NOMO-1 treated with dmso at 0.1 percent for 144 hours (cell line): ENCODE measurements around the gene PLEKHA8.

ENCODE experiments used
- DNase-seq: peaks from one replicate; lab custom pipeline; 2025; ENCODE audit not compliant: unreplicated experiment; lab: John Stamatoyannopoulos, UW

Gene PLEKHA8

GRCh38 chr7:30023524-30023923 lies 4.7 kb upstream of the PLEKHA8 start:
- no peak for DNase-seq

DNA sequence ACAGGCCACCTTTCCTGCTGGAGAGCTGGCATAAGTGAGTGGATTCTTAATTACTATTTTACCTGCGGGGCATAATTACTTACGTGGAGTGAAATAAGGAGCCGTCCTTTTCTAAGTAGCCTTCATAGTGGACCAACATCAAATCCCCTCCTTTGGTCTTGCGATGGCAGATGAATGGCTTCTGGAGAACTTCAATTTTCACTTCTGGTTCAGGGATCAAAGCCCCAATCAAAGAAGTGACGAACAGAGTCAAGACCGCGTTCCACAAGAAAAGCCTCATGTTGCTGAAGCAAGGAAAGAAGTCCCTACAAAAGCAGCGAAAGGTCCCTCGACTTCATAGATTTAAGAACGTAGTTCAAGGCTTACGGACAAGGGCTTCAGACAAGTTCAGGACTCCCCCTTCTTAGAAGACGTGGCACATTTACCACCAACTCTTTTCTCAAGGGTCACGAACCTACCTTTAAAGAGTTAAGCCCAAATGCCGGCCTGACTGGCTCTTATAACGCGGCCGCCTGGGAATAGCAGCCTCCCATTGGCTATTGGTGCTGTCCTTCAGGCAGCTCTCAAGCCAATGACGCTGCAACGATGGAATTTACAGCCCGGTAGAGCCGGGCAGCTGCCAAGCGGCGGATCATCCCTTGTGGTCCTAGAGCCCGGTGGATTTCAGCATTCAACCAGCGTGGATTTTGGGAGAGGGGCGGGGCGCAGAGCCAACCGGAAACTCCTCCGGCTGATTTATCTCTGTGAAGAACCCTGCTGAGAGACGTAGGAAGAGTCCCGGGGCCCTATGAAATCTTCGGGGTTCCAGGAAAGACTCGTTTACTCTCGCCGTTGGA lies 1.8 kb upstream of the PLEKHA8 start, which contains the start of gene FKBP14:
TSS of gene FKBP14 (minus strand) at position 474 of the 836 bp plus-strand sequence. CDS start at position 280, 194 bp downstream.
- peak; percentile 96 for DNase-seq

- peak; percentile 51 for DNase-seq
These were observed 1.2 kb upstream of the PLEKHA8 start for GRCh38 chr7:30027065-30027456.

DNA sequence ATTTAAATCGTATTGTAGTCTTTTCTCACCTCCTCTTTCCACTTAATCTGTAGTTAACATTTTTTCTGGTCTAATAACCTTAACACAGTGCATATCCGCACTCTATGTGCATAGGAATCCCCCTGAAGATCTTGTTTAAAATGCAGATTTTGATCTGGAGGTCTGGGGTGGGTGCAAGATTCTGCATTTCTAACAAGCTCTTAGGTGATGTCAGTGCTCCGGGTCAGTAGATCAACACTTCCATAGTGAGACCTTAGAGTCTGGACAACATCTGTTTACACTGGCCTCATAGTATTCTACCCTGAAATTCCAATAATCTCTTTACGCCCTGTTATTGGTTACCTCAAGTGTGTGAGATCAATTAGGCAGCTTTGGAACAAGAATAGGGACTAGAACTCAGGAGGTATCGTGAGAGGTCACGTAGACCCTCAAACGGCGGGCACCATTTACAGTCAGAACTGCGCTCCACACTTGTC lies 434 bp upstream of the PLEKHA8 start:
- no peak for DNase-seq

DNA sequence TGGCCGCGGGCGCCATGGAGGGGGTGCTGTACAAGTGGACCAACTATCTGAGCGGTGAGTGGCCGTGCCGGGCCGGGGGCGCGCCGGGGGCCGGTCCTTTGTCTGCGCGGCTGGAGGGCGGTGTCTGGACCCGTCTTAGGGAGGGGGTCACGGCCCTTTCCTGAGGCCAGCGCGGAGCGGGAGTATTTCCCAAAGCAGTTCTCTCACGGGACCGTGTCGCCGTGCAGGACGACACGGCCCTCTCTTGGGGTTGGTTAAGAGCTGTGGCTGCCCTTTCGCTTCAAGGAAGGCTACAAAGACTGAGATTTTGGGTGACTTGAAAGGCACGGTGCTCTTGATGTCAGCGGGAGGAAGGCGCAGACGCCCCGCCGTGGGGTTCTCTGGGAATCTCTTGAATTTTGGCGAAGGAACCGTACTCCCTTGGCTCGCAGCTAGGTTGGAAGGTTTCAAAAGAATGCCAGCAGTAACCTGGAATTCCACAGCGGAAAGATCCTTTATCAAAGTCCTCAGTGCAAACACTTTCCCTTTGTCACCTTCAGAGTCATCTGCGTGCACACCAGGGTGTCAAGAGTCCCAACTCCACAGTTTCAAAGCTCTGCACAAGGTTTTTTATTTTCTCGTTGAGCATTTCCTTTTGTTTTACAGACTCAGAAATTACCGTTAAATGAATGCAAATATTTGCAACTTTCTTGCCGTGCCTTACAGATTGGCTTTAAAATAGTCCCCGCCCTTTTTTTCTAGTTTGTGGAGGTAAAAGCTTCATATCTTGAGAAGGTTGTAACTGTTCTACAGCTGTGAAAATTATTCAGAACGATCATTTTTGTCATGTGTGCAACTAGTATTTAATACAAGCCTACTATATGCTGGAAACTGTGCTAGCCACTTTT lies 780 bp downstream of the PLEKHA8 start:
- no peak for DNase-seq

- no peak for DNase-seq
These were observed 1.5 kb downstream of the PLEKHA8 start for GRCh38 chr7:30029696-30030095.

DNA sequence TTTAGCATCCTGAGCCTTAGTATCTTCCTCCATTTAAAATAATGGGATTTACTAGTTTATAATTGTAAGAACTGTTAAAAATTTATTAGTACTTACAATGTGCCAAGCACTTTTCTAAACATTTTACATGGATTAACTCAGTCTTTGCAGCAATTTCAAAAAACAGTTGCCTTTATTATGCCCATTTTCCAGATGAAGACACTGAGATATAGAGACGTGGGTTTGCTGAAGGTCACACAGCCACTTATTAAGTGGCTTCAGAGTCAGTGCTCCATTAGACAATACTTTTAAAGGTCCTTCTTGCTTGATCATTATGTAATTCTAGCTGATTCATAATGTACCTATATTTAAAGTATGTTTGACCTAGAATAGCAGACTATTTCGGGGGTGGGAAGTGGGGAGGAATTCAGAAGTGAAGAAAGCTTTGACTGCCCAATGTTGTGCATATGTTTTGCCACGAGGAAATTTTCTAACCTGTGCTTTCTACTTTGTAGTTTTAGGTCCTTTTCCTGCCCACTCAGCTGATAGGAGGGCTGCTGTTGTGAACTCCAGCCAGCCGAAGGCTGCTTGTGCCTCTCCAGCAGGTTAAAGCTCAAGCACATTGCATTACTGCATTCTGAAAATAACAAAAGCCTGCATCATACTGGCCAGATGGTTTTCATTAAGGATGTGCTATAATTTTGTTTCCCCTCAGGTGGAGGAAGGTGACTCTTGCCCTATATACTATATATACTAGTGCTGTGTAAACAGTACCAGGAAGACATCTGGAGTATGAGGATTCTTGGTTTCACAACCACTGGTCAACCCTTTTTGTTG lies 4.3 kb downstream of the PLEKHA8 start:
- peak; percentile 7 for DNase-seq

DNA sequence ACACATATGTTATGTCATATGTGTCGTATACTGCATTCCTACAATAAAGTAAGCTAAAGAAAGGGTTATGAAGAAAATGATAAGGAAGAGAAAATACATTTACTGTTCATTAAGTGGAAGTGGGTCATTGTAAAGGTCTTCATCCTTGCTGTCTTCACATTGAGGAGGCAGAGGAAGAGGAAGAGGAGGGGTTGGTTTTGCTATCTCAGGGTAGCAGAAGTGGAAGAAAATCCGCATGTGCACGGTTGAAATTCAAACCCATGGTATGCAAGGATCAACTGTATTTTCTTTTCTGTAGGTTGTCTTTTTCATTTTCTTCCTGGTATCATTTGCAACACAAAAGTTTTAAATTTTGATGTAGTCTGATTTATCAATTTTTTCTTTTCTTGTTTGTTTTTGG lies 6.3 kb downstream of the PLEKHA8 start:
- no peak for DNase-seq

GRCh38 chr7:30036220-30036619 lies 8.0 kb downstream of the PLEKHA8 start:
- no peak for DNase-seq

DNA sequence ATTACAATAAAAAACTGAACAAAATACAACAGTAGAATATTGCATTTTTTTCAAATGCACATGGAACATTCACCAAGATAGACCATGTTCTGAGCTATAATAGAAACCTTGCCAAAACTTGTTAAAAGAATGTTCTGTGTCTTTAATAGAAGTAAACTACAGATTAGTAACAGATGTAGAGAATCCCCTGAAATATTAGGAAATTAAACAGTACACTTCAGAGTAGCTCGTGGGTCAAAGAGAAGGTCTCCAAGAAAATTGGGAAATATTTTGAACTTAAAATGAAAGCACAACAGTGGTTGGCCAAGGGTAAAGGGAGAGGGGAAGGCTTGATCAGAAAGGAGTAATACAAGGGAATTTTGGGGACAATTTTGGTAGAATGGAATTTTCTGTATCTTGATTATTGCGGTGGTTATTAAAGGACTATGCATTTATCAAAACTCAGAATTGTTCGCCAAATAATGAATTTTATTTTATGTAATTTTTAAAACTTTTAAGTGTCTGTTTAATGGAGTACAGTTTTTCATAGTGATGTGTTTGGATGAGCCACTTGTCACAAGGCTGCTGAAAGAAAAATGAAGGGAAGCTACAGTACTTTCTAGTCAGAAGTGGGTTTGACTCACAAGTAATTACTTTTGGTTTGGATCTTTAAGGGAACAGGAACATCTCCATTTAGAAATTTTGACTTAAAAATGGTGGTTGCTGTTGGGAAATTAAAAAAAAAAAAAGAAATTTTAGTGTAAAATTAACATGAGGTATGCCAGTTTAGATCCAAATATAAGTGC lies 10.2 kb downstream of the PLEKHA8 start:
- DNase-seq, result no peak

- no peak for DNase-seq
These were observed 12.7 kb downstream of the PLEKHA8 start for GRCh38 chr7:30040938-30041337.

- no peak for DNase-seq
These were observed 13.5 kb downstream of the PLEKHA8 start for GRCh38 chr7:30041526-30042269.

DNA sequence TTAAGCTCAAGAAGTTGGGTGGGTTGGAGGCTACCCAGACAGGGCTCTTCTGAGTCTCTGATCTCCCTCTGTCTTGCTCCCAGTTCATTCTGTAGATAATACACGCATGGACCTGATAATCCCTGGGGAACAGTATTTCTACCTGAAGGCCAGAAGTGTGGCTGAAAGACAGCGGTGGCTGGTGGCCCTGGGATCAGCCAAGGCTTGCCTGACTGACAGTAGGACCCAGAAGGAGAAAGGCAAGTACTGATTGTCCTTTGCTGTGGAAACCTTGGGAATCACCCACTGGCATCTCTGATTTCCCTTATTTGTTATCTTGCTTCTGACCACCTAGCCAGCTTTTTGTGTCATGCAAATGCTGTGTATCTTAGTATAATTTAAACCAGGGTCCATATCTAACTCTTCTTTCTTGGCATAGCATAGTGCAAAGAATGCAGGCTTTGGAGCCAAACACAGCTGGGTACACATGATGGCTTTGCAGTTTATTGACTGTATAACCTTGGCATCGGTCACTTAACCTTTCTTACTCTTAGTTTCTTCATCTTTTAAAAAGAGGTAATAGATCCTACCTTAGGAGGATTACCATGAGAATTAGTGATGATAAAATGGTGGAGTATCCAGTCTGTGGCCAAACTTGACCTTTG lies 18.0 kb downstream of the PLEKHA8 start:
- DNase-seq, result no peak

- no peak for DNase-seq
These were observed 18.9 kb downstream of the PLEKHA8 start for GRCh38 chr7:30047124-30047523.

GRCh38 chr7:30048582-30048981 lies 20.4 kb downstream of the PLEKHA8 start:
- no peak for DNase-seq

GRCh38 chr7:30049173-30049572 lies 21.0 kb downstream of the PLEKHA8 start:
- no peak for DNase-seq

DNA sequence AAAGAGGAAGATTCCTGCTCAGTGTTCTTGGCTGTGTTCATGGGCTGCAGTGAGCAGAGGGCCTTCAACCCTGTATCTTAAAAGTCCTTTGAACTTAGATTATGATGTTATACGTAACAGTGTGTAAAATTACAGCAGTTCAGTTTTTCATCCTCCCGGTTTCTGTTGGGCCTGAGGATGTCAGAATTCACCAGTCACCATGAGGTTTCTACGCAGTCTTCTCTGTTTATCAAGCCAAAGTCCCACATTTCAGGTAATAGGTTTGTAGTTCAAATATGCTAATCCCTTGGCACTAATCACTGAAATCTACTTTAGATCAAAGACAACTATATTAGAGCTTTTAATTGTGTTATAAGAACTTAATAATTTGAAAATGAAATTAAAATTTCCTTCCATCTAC lies 24.9 kb downstream of the PLEKHA8 start:
- DNase-seq, result no peak

- no peak for DNase-seq
These were observed 29.5 kb downstream of the PLEKHA8 start for GRCh38 chr7:30057741-30058140.

DNA sequence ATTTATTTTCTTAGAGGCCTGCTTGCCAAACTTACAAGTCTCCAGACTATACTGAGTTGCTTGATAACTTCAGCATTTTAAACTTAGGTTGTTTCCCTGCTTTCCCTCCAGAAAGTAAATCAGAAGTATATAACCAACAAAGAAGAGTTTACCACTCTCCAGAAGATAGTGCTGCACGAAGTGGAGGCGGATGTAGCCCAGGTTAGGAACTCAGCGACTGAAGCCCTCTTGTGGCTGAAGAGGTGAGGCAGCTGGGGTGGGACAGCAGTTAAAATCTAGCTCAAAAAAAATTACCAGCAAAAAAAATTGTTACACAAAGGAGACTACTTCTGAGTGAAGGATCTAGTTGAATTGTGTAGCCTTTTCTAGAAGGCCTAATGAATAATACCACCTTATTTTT lies 33.6 kb downstream of the PLEKHA8 start:
- peak; percentile 1 for DNase-seq
